ENCODE data around the gene PRG2. TPM values are rescaled to one million over a fixed set of nuclear protein-coding genes. Genes with fewer than 3 reads are reported as not detected.

The PRG2 gene
- total RNA-seq, 1 experiment from 2014 or later, result not detected

DNA sequence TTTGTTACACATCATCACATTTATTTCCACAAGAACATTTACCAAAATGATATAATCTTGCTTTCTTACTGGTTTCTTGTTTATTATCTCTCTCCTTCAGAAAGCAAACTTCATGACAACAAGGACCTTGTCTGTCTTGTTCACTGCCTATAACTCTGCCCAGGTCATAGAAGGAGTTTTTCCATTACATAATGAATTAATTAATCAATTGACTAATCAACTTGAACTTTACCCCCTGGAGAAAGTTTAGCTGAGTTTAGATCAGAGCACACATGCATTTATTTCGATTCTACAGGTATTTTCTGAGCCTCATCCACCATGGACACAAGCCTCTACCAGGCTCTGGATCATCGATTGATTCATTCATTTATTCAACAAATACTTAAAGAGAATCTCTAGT is 6.3 kb upstream of the PRG2 start:
- no peak for DNase-seq (ENCODE audit: low read depth)

DNA sequence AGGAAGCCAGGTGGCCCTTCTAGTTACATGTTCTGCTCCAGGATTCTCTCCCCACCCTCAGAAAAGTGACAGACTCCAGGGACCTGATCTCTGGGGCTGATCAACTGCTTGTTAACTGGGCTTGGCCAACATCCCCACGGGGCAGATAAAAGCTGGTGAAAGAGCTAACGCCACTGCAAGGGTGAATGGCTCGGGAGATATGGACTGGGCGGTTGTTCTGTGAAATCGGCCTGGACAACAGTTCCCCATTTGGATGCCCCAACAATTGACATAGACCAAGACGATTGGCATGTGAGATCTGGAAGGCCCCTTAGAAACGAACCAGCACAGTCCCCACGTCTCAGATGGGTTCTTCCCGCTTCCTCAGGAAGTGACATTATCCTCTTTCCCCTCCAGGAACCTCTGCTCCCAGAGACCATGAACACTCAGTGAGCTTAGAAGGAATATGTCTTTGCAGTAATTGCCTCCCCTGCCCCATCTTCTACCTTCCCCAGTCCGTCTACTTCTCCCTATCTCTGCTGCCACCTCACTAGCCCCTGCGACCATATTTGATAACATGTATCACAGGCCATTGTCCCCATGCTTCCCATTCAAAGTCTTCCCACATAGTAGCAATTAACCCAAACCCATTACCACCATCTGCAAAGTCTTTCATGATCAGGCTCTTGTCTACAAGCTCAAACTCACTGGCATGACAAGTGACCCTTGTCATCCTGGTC is 5.6 kb upstream of the PRG2 start:
- DNase-seq (ENCODE audit: low read depth), result no peak

DNA sequence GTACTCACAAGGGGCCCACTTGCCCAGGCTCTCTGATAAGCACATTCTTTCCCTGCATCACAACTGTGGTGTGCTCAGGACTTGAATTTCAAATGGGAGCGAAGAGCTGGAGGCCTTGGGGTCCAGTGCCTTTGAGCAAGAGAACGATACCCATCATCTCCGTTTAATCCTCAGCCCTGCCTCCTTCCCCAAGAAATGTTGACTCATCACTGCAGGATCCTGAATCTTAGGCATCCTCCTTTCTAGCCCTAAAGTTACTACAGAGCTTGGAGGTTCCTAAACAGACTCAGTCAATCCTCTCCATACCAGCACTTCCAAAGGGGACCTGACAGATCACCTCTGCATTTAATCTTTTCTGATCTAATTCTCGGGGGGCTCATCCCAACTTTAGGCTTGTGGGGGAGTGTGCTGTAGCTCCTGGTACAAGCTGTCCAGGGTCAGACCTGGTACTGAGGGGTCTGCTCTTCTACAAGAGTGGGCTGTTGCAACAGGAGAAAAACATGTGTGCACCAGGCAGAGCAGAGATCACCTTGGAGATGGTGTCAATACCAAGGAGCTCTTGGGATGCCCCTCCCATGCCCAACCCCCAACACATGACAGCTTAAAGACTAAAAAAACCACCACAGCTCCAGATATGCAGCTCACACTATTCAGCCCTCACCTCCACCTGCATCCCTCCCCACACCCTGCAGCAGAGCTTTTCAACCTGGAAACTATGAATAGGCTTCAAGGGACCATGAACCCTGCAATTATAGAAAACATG is 3.9 kb upstream of the PRG2 start:
- no peak for DNase-seq (ENCODE audit: low read depth)

DNA sequence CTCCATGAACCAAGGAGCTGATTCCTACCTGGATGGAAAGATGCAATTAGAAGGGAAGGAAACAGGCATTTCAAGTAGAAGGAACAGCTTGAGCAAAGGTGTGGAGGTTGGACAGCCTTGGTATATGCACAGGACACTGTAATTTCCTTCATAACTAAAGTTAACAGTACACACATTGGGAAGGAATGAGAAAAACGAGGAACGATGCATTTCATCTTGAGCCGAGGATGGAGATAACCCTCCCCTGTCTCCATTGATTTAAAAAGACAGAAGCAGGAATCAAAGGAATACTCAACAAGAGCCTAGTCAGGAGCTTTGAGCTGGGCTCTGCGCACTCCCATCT is 2.3 kb upstream of the PRG2 start:
- no peak for DNase-seq (ENCODE audit: low read depth)

DNA sequence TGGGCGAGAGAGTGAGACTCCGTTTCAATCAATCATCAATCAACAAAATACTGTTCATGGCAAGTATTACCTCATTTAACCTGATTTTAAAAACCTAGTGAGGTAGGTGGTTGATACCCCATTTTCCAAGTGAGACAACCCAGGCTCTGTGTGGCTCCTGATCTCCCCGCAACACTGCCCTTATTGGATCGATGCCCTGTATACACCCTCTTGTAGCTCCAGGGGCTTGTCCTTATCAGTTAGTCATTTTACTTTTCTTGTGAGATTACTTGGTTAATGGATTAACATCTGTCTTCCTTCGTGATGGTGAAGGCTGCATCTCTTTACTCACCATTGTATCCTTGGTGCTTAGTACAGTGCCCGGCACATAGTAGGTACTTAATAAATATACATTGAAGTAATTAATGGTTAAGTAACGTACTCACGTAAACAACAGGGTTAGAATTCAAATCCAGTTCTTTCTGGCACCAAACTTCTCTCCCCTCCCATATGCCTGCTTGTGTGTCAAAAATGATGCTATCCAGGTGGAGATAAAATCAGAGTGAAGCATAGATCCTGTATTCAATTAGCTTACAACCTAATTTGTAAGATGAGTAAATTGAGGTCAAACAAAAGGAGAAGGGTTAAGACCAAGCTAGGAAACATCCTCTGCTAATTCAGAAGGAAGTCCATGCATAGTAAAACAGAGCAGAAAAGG is 1.8 kb upstream of the PRG2 start:
- DNase-seq (ENCODE audit: low read depth), result no peak

DNA sequence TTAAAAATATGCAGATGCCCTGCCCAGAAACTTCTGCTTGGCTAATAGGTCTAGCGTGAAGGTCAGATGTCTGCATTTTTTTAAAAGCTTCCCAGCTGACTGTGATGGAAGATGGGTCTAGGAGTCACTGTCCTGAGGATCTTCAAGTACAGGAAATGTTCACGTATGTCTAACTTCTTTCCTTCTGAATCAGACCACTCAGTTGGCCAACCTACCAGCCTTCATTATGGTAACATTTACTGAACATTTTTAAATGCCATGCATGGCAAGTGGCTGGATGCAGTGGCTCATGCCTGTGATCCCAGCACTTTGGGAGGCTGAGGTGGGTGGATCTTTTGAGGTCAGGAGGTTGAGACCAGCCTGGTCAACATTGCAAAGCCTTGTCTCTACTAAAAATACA is 1.1 kb upstream of the PRG2 start:
- no peak for DNase-seq (ENCODE audit: low read depth)

DNA sequence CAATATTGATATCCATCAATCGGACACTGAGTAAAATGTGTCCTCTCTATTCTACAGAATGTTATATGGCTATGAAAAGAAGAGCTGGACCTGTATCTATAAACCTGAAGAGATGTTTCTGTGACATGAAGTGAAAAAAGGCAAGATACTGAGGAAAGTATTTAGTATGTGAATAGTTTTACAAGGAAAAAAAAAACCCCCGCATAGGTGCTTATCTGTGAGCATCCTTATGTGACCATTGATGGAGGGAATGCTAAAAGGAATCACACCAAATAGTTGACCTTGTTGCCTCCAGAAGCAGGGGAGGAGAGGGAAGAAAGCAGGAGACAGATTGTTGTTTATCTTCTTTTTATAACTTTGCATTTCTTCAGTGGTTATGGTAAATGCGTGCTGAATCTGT is 661 bp upstream of the PRG2 start:
- no peak for DNase-seq (ENCODE audit: low read depth)

DNA sequence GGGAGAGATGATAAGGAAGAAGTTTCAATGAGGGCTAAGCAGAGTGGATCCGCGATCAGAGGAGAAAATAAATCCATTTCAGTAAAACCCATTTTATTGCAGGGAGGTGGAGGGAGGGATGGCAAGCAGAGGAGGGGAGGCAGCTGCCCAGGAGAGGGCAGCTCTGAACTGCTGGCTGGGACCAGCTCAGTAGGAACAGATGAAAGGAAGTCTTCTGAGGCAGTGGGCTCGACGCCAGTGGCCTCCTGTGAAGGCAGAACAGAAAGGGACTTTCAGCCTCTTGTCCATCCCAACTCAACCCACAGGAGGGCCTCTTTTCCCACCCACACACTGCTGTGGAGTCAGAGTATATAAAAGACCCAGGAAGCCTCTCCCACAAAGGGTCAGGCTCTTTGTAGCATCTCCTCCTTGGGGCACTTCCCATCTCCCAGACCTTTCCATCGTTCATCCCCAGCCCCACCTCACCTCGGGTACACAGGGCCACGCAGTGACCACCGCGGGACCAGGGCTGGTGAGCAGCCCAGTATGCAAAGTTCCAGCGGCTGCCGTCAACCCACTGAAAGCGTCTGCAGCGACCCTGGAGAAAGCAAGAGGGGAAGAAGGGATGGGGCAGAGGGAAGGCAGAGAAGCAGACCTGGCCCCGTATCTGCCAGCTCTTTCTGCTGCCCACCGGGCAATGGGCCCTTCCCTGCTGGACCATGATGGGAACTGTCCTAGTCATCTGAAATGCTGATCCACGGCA is 3.0 kb downstream of the PRG2 start:
- DNase-seq (ENCODE audit: low read depth), result no peak

DNA sequence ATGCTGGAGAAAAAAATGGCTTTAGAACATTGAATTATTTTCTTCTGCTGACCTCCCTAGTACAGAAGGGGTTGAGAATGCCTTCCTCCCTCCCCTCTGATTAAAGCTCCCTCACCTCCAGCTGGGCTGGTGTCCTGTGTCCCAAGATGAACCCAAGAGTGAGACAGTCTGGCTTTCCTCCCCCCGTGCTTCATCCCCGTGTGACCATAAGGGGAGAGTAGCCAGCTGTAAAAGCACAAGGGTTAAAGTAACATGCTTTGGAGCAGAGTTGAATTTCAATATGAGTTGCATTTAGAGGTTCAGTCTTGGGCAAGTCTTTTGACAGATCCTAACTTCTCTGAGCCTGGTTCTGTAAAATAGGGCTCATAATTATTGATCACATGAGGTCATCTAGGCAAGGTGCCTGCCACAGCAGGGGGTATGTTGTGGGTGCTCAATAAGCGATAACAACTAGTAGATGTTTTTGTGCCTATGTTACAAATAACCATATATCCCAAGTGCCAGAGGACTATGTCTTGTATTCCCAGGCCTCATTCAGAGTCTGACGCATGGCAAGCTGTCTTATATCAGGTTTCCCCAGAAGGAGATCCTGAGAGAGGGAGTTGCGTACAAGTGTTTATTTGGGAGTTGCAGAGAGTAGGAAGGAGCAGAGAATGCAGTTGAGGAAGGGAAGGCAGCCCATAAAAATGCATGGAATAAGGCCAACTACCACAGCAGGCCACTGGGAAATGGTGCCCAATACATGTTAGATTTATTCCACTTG is 4.1 kb downstream of the PRG2 start:
- DNase-seq (ENCODE audit: low read depth), result no peak

DNA sequence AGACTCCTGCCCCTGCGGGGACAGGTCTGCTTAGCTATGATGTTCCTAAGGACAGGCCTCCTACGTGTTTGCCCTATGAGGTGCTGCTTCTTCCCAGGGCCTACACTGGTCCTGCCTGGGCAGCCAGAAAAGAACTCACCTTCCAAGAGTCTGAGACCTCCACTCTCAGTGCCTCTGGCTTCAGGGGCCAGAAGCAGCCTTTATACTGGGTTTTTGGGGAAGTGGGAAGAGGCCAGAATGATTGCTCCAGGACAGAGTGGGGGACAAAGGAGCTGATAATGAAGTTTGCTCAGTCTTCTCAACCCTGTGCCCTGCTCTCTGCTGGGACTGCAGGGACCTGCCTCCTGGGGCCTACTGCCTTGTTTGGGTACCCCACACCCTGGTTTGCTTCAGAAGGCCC is 9.5 kb downstream of the PRG2 start, which contains the start of gene PRG3:
TSS of gene PRG3 (minus strand) at position 176 of the 400 bp plus-strand sequence. CDS start 442 bp downstream, outside the sequence.
- no peak for DNase-seq (ENCODE audit: low read depth)

DNA sequence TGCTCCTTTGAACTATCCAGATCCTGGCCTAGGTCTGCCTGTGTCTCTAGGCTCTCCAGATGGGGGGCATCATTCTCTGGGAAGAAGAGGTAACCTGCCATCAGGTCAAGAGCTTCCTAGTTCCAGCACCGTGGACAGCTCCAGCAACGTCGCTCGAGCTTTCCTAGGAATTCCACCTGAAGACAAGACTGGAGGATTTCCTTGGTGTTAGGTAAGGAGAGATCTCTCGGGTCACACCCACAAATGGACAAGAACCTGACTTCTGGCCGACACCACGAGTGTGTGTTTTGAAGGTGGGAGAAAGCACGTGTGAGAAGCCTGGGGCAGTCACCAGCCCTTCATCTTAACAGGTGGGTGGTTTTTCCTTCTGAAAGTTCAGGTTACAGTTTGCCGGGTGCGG is 10.7 kb downstream of the PRG2 start:
- DNase-seq (ENCODE audit: low read depth), result peak; percentile 47

DNA sequence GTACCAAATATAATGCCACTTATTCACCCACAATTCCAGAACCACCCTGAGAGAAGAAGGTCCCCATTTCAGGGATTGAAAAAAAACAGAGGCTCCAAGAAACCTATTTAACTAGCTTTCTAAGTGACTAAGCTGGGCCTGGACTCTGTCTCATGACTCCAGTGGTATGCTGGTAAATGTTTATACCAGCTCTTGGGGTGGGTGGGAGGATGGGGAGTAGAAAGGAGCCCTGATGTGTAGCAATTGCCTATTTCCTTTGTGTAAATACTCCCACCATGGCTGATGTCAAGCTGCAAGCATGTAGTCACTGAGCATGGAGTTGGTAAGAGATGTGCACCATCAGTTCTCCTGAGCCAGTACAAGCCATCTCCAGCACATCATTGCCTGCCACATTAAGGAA is 12.3 kb downstream of the PRG2 start:
- DNase-seq (ENCODE audit: low read depth), result no peak

DNA sequence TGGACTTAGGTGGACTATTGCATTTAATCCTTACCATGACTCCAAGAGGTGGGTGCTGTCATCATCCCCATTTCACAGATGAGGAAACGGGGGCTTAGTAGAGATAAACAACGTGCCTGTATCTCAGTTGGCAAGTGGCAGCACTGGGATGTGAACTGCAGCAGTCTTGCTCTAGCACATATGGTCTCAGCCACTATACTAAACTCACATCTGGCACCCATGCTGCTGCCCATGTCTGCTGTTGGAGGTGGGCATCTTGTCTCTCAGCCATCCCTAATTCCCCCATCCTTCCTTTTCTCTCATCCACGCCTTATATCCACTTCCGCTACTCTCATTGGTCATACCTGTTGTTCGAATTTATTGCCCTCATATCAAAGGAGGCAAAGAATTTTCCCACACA is 13.3 kb downstream of the PRG2 start:
- DNase-seq (ENCODE audit: low read depth), result no peak

DNA sequence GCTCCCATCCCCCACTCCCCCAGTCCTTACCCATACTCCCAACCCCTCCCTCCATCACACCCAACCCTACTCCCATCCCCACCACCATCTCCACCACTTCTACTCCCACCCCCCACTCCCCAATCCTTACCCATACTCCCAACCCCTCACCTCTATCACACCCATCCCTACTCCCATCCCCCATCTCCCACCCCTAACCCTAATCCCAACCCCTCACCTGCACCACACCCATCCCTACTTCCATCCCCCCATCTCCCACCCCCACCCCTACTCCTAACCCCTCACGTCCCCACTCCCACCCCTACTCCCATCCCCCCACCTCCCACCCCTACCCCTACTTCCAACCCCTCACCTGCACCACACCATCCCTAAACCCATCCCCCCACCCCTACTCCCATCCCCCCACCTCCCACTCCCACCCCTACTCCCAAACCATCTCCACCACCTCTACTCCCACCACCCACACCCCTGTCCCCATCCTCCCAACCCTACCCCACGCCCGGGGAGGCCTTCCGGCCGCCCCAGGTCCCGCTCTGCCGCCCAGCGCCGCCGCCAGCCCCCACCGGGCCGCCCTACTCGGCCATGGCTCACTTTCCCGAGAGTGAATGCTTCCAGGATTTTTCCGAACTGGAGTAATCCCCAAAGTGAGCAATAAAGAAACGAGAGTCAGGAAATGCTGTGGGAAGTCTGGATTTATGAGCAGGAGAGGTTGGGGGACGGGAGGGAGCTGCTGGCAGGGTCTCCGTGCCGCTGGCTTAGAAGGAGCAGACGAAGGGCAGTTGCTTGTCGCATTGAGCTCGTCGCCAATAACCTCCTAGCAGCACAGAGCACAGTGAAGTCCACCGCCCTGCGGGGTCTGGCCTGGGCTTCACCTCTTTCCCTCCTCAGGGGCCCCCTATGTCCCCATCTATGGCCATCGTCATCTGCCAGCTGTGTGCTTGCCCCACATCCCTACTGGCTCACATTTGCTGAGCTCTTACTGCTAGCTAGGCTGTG is 14.1 kb downstream of the PRG2 start:
- no peak for DNase-seq (ENCODE audit: low read depth)

DNA sequence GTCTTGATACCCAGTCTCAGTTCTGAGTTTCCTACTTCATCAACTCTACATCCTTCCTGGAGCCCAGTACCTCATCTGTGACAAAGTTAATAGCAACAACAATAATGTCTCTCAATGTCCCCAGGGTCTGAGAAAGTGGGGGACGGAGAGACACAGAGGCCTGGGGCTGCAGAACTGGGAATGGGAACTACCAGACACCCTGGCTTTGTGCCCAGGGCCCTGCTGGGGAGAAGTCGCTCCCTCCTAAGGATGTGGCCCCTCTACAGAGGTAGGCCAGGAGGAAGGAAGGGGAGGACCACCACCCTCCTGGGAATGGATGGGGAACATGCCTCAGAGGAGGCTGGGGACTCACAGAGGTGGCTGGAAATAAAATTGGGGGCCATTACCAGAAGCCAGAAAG is 15.0 kb downstream of the PRG2 start:
- DNase-seq (ENCODE audit: low read depth), result no peak

DNA sequence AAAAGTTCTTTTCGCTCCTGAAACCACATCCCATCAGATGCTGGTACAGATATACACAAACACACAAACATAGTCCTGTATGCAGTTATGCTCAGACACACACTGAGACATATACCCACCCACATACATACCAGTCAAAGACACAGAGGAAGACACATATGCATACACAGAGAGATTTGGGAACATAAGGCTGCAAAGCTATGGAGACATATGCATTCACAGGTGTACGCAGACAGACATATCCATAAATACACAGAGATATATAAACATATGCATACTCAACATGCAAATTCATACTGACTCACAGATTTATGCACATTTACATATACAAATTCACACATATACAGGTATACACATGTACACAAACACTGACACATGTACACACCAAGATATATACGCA is 15.5 kb downstream of the PRG2 start:
- DNase-seq (ENCODE audit: low read depth), result no peak

DNA sequence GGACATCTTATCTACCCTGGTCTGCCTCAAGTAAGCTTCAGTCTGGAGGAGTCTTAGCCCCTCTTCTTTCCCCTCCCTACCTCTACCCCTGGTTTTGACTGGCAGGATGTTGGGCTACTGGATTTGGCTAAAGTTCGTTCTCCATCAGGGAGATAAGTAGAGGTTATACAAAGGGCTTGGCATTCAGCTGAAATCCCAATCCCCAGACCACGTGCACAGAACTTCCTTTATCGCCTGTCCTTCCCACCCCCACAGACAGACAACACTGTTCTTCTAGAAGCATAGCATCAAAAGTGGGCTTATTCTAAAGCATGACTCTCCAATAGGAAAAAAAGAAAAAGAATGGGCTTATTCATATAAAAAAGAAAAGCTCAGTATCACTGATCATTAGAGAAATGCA is 17.3 kb downstream of the PRG2 start:
- DNase-seq (ENCODE audit: low read depth), result no peak

DNA sequence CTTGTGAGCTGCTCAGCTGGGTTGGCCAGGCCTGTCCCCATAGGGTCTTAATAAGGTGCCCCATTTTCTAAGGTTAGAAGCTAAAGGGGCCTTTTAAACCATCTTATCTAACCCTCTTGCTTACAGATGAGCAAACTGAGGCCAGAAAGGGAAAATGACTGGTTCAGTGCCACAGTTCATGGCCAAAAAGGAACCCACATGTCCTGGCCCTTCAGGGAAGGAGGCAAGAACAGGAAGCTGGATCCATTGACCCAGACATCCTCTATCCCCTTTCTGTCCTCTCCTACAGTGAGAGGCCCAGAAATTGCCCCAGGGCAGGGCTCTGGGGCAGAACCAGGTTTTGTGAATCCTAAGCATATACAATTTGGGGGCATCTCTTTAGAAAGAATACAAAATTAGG is 19.5 kb downstream of the PRG2 start:
- no peak for DNase-seq (ENCODE audit: low read depth)

DNA sequence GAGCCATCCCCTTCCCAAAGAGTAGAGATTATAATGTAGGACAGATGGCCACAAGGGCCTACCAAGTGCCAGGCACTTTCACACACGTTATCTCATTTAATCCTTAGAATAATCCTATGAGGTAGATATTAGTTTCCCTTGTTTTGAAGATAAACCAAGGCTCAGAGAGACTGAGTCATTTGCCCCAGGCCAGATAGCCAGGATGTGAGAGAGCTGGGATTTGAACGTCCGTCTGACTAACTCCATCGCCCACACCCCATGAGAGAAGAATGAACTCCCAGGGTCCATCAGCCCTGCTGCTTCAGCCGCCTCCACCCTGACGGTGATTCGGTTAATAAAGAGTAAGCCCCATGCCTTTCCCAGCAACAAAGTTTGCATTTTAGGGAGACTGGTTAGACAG is 20.2 kb downstream of the PRG2 start:
- peak; percentile 90 for DNase-seq (ENCODE audit: low read depth)

DNA sequence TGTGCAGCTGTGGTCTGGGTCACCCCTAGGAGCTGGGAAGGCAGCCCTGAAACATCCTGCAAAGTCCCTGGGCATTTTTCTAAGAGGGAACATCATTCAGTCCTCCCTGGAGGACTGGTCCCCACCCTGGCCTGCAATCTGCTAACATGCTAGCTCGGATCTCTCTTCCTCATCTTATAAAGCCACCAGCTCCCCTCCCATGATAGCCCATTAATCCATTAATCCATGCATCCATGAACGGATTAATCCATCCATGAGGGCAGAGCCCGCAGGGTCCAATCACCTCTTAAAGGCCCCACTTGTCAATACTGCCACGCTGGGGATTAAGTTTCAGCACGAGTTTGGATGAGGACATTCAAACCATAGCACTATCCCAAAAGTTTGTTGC is 21.6 kb downstream of the PRG2 start:
- no peak for DNase-seq (ENCODE audit: low read depth)
